Measurements from ENCODE around the gene PTK6.
"Not testable (repeated sequence)": the region's sequence is repeated elsewhere in the genome, so short reads cannot be mapped to it uniquely, and the experiment has no call there.

The PTK6 gene

DNA sequence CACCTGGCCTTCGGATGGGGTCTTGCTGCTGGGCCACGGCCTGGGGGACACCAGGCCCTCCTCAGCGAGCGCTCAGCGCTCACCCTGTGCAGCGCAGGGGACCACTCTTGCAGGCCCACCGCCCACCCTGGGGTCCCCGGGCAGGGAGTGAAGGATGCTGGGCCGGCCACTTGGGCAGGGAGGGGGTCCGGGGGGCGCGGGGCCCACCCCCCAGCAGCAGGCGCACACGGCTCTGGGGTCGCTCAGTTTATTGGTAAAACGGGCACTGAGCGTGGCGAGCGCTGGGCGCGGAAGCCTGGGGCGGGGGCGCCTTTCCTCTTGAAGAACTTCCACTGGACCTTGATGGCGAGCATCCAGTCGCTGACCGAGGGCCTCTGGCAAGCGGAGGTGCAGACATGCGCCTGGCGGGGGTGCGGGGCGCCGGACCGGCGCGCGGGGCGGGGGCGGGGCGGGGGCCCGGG is 49.4 kb downstream of the PTK6 start:
- DNase-seq = no peak
- in situ Hi-C loops (cut with MboI; ENCODE audit: low pct_unique_long_range_greater_than_20kb, low sequenced_read_pairs) = no loop called here

DNA sequence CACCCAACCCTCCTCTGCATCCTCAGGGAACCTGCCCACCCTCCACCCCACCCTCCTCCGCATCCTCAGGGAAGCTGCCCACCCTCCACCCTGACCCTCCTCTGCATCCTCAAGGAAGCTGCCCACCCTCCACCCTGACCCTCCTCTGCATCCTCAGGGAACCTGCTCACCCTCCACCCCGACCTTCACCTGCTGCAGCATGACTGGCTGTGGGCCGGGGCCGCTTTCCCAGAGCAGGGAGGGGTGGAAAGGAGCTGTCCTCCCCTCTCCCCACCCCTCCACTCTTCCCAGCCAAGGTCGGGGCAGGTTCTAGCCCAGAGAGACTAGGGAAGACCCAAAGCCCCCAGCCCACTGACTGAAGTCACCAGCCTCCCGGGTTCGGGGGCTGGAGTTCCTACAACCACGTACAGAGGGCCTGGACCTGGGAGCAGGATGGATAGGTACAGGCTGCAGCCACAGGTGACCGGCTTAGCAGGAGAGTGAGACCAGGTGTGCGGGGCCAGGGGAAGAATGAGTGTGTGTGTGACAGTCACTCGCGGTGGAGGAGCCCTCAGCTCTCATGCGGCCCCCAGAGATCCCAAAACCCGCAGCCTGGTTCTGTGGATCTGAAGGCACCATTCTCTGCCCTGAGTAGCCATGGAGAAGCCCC is 49.9 kb downstream of the PTK6 start:
- in situ Hi-C loops (cut with MboI; ENCODE audit: low pct_unique_long_range_greater_than_20kb, low sequenced_read_pairs) = no loop called here

DNA sequence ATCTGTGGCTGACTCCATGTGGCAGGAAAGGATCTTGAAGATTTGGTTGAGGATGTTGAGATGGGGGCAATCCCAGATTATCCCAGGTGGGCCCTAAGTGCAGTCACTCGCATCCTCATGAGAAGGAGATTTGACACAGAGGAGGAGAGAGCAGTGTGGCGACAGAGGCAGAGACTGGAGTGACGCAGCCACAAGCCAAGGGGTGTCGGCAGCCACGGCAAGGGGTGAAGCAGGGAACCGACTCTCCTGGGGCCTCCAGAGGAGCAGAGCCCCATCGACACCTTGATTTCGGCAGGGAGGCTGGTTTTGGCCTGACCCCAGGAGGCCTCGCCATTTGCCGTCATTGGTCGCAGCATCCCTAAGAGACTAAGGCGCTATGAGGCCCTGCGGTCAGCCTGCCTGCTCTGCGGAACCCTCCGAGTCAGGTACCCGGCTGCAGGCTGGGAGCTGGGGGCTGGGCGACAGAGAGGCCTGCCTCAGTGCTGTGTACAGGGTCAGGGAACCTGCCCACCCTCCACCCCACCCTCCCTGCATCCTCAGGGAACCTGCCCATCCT is 50.8 kb downstream of the PTK6 start:
- DNase-seq = no peak
- in situ Hi-C loops (cut with MboI; ENCODE audit: low pct_unique_long_range_greater_than_20kb, low sequenced_read_pairs) = no loop called here

More for the DNA sequence above, 49.9 kb downstream of the PTK6 start:
- DNase-seq = no peak

DNA sequence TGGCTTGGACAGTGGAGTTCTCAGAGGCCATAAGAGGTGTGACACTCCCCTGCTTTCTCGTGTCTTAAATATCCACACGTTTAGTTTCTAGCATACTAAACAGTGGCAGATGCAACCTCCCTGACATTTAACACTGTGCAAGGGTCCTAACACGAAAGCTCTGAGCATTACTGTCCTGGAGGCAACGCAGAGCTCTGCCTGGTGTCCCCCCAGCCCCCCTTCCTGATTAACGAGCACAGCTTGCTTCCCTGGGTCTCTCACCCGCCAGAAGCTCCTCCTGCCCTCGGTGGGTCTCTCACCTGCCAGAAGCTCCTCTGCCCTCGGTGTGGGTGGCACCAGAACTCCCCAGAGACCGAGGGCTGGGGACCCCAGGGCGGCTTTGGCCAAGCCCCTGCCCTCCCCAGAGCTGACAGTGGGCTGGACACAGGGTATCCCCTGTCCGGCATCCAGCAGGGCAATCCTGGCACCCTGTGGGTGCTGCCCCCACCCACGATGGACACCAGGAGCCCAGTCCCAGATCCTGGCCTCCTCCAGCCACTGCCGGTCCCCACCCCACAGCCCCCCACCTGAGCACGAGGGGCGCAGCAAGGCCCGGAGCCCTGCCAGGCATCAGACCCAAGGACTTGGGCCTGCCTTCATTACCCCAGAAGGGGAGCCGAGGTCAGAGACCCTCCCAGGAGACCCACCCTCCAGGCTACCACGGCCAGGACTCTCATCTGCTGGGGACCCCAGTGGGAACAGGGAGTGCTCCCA is 52.3 kb downstream of the PTK6 start:
- no peak for DNase-seq
- in situ Hi-C loops (cut with MboI; ENCODE audit: low pct_unique_long_range_greater_than_20kb, low sequenced_read_pairs) = no loop called here

DNA sequence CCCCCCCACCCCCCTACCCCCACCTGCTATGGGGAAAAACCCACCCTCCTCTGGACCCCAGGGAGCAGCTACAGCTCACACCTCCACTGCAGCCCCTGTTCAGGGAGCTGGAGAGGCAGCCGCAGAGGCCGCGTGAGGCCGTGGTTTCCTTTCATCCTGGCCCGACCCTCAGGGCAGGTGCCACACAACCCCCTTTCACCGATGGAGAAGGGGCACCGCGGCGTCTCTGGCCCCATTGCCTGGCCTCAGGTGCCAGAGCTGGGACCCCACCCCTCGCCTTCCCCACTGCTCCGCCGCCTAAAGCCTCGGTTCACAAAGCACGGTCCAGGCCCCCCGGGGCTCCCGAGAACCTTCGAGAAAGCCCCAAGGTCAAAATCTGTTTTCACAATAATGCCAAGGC is 52.9 kb downstream of the PTK6 start:
- no peak for DNase-seq
- in situ Hi-C loops (cut with MboI; ENCODE audit: low pct_unique_long_range_greater_than_20kb, low sequenced_read_pairs) = no loop called here

DNA sequence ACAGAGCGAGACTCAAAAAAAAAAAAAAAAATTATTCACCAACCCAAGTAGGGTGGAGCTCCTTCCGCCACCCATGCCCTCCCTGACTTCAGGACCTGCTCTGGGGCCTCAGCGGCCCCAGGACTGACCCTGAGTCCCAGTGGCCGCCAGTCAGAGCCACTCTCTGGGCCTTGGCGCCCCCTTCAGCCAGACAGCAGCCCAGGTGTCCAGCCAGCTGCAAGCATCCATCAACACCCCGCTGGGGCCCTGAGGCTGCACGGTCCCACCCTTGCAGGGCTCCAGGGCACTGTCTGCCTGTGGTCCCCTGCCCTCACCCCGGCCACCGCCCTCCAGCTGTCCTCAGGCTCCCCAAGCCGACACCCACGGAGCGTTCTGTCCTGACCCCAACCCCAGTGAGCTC is 53.3 kb downstream of the PTK6 start:
- in situ Hi-C loops (cut with MboI; ENCODE audit: low pct_unique_long_range_greater_than_20kb, low sequenced_read_pairs) = no loop called here
- DNase-seq = no peak

DNA sequence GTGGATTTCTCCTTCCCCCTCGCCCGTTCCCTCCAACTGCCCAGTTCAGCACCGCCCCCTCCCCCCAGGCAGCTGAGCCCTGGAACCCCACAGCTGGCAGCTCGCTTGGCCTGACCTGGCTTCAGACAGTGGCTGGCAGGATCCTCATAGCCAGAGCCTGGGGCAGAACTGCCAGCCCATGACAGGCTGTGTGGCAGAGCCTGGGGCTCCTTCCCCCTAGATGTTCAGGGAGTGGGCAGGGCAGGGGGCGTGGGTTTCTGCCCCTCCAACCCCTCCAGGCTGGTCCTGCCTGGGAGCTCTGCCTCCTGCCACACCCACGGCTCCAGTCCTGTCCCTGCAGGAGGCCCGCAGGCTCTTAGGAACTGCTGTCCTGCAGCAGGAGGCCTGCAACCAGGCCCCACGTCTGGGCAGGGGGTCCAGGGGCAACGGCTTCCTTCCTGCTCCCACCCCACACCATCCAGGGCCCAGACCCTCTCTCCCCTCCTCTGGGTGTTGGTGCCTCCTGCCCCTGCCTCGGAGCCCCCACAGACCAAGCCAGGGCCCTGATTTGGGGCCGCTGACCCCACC is 55.1 kb downstream of the PTK6 start:
- in situ Hi-C loops (cut with MboI; ENCODE audit: low pct_unique_long_range_greater_than_20kb, low sequenced_read_pairs) = no loop called here
- DNase-seq = no peak

DNA sequence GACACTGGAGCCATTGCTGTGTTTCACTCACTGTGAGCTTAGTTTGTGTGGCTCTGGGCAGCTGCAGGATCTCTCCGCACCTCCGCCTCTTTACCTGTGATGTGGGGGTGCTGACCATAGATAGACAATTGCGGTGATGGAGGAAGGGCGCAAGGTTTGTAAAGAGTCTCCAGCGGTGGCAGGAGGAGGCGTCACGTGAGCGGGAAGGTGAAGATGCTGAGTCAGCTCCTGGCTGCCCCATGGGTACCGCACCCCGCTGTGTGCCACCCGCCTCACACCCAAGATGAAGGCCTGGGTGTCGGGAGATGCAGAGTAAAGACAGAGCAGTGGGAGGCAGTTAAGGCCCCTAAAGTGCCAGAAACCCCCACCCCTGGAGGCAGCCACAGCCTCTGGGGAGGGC is 55.7 kb downstream of the PTK6 start:
- in situ Hi-C loops (cut with MboI; ENCODE audit: low pct_unique_long_range_greater_than_20kb, low sequenced_read_pairs) = no loop called here

DNA sequence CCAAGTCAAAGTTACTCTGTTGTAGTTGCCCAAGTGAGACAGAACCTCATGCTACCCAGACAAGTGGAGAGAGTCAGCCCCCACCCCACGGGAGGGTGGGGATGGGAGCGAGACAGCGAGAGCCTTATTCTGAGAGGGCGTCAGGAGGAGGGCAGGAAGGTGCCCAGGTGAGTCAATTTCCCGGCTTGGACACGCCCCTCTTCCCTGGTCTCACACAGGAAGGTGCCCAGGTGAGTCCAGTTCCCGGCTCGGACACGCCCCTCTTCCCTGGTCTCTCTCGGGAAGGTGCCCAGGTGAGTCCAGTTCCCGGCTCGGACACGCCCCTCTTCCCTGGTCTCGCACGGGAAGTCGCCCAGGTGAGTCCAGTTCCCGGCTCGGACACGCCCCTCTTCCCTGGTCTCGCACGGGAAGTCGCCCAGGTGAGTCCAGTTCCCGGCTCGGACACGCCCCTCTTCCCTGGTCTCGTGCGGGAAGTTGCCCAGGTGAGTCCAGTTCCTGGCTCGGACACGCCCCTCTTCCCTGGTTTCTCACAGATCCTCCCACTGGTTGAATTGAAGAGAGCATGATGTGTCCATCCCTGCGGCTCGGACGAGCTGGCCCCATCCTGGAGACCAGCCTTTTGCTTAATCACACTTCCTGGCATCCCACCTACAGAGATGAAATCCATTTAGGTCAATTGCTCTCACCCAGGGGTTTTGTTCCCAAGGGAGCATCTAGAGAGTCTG is 57.3 kb downstream of the PTK6 start:
- in situ Hi-C loops (cut with MboI; ENCODE audit: low pct_unique_long_range_greater_than_20kb, low sequenced_read_pairs); DNase-seq: not testable (repeated sequence)

More for the DNA sequence above, 55.7 kb downstream of the PTK6 start:
- no peak for DNase-seq

DNA sequence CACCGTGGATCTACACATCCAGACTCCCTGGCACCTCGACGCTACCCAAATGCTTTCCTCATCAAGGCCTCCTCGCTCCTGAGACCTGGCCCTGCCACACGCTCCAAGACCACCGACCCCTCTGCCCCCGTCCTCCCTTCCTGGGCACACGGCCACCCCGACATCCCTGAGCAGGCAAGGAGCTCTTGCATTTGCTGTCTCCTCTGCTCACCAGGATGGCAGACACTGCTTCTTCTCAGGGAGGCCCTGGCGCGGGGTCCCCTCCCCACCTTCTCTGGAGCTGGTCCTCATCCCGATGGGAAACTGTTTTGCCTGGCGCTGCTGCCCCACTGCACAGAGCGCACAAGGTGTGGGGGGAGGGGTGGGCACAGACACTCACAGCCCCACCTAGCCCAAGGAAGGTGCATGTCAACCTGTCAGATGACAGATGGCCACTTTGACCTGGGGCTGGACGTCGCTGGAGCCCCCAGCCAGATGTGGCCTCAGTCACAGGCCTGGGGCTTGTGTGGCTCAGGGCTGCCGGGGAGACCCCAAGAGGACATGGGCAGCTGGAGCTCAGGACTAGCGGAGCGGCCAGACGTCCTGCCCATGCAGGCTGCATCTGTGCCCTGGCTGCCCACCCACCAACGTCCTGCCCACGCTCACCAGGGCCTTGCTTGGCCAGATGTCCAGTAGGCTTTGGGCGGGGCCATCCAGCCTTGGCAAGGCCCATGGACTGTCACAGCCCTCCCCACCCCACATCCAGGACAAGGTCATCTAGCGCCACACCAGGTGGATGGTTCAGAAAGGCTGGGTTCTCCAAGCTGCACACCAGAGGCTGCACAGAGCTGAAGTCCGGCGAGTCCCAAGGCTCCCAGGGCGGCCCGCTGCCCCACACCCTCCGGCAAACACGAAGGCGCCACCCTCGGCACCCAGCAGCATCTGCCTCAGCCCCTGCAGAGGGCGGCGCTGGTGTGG is 58.6 kb downstream of the PTK6 start:
- DNase-seq = no peak
- in situ Hi-C loops (cut with MboI; ENCODE audit: low pct_unique_long_range_greater_than_20kb, low sequenced_read_pairs) = no loop called here
